GM12872 (cell line): ENCODE data around the gene ADGRL3.

ENCODE experiments used
- CTCF ChIP-seq: IDR thresholded peaks from 3 replicates; pipeline ENCODE4 v1.5.1; 2011; ENCODE audit warnings: low read depth, mild to moderate bottlenecking, low read length, moderate library complexity; ENCODE audit not compliant: insufficient read depth

The ADGRL3 gene

GRCh38 chr4:61277785-61278760 is 77.9 kb downstream of the ADGRL3 start:
- TF ChIP-seq CTCF = no peak

GRCh38 chr4:61292322-61292721 is 92.2 kb downstream of the ADGRL3 start:
- no peak for TF ChIP-seq CTCF

GRCh38 chr4:61293707-61294400 is 93.7 kb downstream of the ADGRL3 start:
- TF ChIP-seq CTCF = no peak

GRCh38 chr4:61294936-61295335 is 94.8 kb downstream of the ADGRL3 start:
- no peak for TF ChIP-seq CTCF

GRCh38 chr4:61296144-61296543 is 96.0 kb downstream of the ADGRL3 start:
- TF ChIP-seq CTCF = no peak

- TF ChIP-seq CTCF = no peak
Observed at GRCh38 chr4:61298178-61298740, 98.1 kb downstream of the ADGRL3 start.

GRCh38 chr4:61299316-61299715 is 99.2 kb downstream of the ADGRL3 start:
- TF ChIP-seq CTCF = no peak
